Stimulated activated CD8-positive, alpha-beta memory T cell treated with anti-CD3 and anti-CD28 coated beads, Interleukin-7, amount 100 ng/mL, for 24 hours (primary cell): ENCODE data around the gene THSD4.
"Not testable (repeated sequence)": the region's sequence is repeated elsewhere in the genome, so short reads cannot be mapped to it uniquely, and the experiment has no call there.

Source experiments
- DNase-seq: peaks from one replicate; pipeline ENCODE4 v3.0.0-alpha.2; 2020; ENCODE audit warnings: low read depth

Gene THSD4

GRCh38 chr15:71124937-71125790 lies 9.9 kb downstream of the THSD4 start:
- no peak for DNase-seq

- DNase-seq = no peak
These were observed 10.7 kb downstream of the THSD4 start for GRCh38 chr15:71125831-71126450.

GRCh38 chr15:71127083-71127482 lies 11.8 kb downstream of the THSD4 start:
- DNase-seq = no peak

- DNase-seq = not testable (repeated sequence)
These were observed 12.9 kb downstream of the THSD4 start for GRCh38 chr15:71128159-71128558.

GRCh38 chr15:71128939-71129562 lies 13.8 kb downstream of the THSD4 start:
- DNase-seq = no peak

- no peak for DNase-seq
These were observed 14.4 kb downstream of the THSD4 start for GRCh38 chr15:71129669-71130068.

- DNase-seq = no peak
These were observed 16.5 kb downstream of the THSD4 start for GRCh38 chr15:71131601-71132362.

- no peak for DNase-seq
These were observed 18.6 kb downstream of the THSD4 start for GRCh38 chr15:71133747-71134472.

GRCh38 chr15:71136159-71136783 lies 21.0 kb downstream of the THSD4 start:
- no peak for DNase-seq

GRCh38 chr15:71136793-71137518 lies 21.7 kb downstream of the THSD4 start:
- no peak for DNase-seq

- no peak for DNase-seq
These were observed 23.2 kb downstream of the THSD4 start for GRCh38 chr15:71138473-71138872.

- DNase-seq = no peak
These were observed 24.0 kb downstream of the THSD4 start for GRCh38 chr15:71139241-71139640.

GRCh38 chr15:71141572-71141971 lies 26.3 kb downstream of the THSD4 start:
- no peak for DNase-seq

- no peak for DNase-seq
These were observed 27.5 kb downstream of the THSD4 start for GRCh38 chr15:71142780-71143179.

GRCh38 chr15:71143373-71144310 lies 28.4 kb downstream of the THSD4 start:
- no peak for DNase-seq

- no peak for DNase-seq
These were observed 30.4 kb downstream of the THSD4 start for GRCh38 chr15:71145648-71146047.

- DNase-seq = no peak
These were observed 31.3 kb downstream of the THSD4 start for GRCh38 chr15:71146580-71146982.

GRCh38 chr15:71148048-71148447 lies 32.8 kb downstream of the THSD4 start:
- no peak for DNase-seq
